Measurements from ENCODE around the gene CREB3L4. TPM values are rescaled to one million over a fixed set of nuclear protein-coding genes. Genes with fewer than 3 reads are reported as not detected.
A peak's percentile ranks its signal among the peaks of the same experiment; 100 is the strongest.

CREB3L4 gene
- total and polyA plus RNA-seq, 2 of the 13 experiments (the other 11 are each of a cell fraction or from before 2014, with no cell fraction given): 9.9 to 18.7 TPM

DNA sequence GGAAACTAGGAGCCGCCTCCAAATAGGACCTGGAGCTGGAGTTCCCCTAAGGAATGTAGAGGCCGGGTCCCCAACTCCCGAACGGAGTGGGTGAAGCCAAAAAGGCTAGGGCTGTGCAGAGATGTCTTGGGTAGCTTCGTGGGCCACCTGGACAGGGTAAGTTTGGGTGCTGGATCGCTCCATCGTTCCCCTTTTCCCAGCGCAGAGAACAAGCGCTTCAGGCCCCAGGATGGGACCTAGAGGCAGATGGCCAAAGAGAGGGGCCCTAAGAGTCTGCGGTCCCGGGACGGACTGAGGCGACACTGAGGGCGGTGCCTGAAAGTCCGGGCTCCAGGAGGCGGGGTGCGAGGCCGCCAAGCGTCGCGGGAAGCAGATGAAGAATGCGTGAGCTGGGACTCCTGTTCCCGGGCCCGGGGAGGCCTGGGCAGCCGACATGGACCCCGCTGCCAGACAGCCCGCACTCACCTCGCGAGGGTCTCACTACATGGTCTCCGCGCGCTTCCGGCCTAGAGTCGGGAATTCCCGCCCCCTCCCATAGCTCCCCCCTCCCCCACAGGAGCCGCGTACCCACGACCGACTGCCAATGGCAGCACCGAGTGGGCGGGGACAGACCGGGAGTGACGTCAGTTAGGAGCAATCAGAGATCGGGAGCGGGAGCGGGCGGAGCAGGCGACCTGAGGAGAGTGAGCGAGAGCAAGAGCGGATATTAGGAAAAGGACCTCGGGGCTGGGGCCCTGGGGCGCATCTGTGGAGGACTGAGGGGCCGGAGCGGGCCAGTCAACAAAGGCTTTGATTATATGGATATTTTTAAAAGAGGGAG, 4.5 kb upstream of the CREB3L4 start, which contains the start of gene SLC39A1:
Gene SLC39A1 (minus strand): TSS at position 508 of the 820 bp plus-strand sequence. CDS start 822 bp downstream, outside the sequence.
- FAIRE-seq (peak; percentile 71), ATAC-seq (peak; percentile 69), DNase-seq (ENCODE audit: low spot score) (peak; percentile 93)
- H3K27me3 ChIP-seq (ENCODE audit: control insufficient read depth in 1 of 2, insufficient read depth in 2 of 2, low read length in 2 of 2): no peaks in the 10 kb centered on the region; a peak in 1 of 5 replicates
- CTCF ChIA-PET (ENCODE audit: low intra/inter-chr PET ratio, low total read pairs): no interaction called here
- in situ Hi-C loops (cut with HindIII; ENCODE audit: extremely low pct_ligation_motif_present, low pct_unique_long_range_greater_than_20kb): no loop called here
- peak within 1 kb of the TSS; percentile 85 to 92 (median 90) for H3K4me3 ChIP-seq (replicated peaks in 1 of 3; ENCODE audit: insufficient read depth in 1 of 3, low read depth in 2 of 3, low read length in 3 of 3)
- H3K9me3 ChIP-seq (ENCODE audit: low read length): no peaks in the 10 kb centered on the region
- 0% methylated on average over 23 of the region's 54 CpGs for WGBS (ENCODE audit: low lambda C conversion rate)
- peak within 1 kb of the TSS; percentile 89 for H3K9ac ChIP-seq (ENCODE audit: insufficient read depth, low read depth, low read length)
- intact Hi-C loops (cut with micrococcal nuclease; ENCODE audit: unreplicated experiment): no loop called here
- H3K4me1 ChIP-seq (ENCODE audit: insufficient read depth, low read length): peaks cover 45% of the 10 kb centered on the region
- peaks cover 0 to 13% of the 10 kb centered on the region in 2 experiments; a peak in 1 of 5 replicates for H3K36me3 ChIP-seq (replicated peaks in 1 of 2; ENCODE audit: control insufficient read depth in 1 of 2, insufficient read depth in 2 of 2, low read length in 2 of 2)
- no peaks in the 10 kb centered on the region for H4K20me1 ChIP-seq (ENCODE audit: insufficient read depth, low read length)
- BruUV-seq (replicated peaks): TSS peak; percentile 48
- H3K79me2 ChIP-seq (ENCODE audit: insufficient read depth, low read length): peaks cover 27% of the 10 kb centered on the region
- POLR2A ChIA-PET: interaction anchor here (0.8 to 10.0 kb wide), 11 partner anchors 10 to 292 kb away, joined by 3 to 209 read pairs (median 16); partner anchors contain the start of genes DENND4B, GATAD2B, ILF2 and JTB
- H3K27ac ChIP-seq (ENCODE audit: extremely low read length, insufficient read depth, low read length): peak within 1 kb of the TSS; percentile 79
- H2AFZ ChIP-seq (ENCODE audit: low read length): no peak within 1 kb of the TSS
- H3K4me2 ChIP-seq (ENCODE audit: low read depth, low read length): peak within 1 kb of the TSS; percentile 98
- TF ChIP-seq, protein P1, sequence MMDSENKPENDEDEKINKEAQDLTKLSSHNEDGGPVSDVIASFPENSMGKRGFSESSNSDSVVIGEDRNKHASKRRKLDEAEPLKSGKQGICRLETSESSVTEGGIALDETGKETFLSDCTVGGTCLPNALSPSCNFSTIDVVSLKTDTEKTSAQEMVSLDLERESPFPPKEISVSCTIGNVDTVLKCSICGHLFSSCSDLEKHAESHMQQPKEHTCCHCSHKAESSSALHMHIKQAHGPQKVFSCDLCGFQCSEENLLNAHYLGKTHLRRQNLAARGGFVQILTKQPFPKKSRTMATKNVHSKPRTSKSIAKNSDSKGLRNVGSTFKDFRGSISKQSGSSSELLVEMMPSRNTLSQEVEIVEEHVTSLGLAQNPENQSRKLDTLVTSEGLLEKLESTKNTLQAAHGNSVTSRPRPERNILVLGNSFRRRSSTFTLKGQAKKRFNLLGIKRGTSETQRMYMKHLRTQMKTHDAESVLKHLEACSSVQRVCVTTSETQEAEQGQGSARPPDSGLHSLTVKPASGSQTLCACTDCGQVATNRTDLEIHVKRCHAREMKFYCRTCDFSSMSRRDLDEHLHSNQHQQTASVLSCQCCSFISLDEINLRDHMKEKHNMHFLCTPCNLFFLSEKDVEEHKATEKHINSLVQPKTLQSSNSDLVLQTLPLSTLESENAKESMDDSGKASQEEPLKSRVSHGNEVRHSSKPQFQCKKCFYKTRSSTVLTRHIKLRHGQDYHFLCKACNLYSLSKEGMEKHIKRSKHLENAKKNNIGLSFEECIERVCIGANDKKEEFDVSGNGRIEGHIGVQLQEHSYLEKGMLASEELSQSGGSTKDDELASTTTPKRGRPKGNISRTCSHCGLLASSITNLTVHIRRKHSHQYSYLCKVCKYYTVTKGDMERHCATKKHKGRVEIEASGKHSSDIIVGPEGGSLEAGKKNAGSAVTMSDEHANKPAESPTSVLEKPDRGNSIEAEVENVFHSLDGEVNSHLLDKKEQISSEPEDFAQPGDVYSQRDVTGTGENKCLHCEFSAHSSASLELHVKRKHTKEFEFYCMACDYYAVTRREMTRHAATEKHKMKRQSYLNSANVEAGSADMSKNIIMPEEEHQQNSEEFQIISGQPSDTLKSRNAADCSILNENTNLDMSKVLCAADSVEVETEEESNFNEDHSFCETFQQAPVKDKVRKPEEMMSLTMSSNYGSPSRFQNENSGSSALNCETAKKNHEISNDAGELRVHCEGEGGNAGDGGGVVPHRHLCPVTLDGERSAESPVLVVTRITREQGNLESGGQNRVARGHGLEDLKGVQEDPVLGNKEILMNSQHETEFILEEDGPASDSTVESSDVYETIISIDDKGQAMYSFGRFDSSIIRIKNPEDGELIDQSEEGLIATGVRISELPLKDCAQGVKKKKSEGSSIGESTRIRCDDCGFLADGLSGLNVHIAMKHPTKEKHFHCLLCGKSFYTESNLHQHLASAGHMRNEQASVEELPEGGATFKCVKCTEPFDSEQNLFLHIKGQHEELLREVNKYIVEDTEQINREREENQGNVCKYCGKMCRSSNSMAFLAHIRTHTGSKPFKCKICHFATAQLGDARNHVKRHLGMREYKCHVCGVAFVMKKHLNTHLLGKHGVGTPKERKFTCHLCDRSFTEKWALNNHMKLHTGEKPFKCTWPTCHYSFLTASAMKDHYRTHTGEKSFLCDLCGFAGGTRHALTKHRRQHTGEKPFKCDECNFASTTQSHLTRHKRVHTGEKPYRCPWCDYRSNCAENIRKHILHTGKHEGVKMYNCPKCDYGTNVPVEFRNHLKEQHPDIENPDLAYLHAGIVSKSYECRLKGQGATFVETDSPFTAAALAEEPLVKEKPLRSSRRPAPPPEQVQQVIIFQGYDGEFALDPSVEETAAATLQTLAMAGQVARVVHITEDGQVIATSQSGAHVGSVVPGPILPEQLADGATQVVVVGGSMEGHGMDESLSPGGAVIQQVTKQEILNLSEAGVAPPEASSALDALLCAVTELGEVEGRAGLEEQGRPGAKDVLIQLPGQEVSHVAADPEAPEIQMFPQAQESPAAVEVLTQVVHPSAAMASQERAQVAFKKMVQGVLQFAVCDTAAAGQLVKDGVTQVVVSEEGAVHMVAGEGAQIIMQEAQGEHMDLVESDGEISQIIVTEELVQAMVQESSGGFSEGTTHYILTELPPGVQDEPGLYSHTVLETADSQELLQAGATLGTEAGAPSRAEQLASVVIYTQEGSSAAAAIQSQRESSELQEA (CRISPR knock-in tag; IDR thresholded peaks at IDR 0.05; ENCODE audit: not compliant biosample characterization): peak; percentile 45
- no peak for TF ChIP-seq ZFP62 (CRISPR knock-in tag; IDR thresholded peaks at IDR 0.05)
- TF ChIP-seq, protein P2, sequence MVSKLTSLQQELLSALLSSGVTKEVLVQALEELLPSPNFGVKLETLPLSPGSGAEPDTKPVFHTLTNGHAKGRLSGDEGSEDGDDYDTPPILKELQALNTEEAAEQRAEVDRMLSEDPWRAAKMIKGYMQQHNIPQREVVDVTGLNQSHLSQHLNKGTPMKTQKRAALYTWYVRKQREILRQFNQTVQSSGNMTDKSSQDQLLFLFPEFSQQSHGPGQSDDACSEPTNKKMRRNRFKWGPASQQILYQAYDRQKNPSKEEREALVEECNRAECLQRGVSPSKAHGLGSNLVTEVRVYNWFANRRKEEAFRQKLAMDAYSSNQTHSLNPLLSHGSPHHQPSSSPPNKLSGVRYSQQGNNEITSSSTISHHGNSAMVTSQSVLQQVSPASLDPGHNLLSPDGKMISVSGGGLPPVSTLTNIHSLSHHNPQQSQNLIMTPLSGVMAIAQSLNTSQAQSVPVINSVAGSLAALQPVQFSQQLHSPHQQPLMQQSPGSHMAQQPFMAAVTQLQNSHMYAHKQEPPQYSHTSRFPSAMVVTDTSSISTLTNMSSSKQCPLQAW (CRISPR knock-in tag; IDR thresholded peaks at IDR 0.05): peak; percentile 65; the same call in 1 of the 2 replicates
- TF ChIP-seq, protein P3, sequence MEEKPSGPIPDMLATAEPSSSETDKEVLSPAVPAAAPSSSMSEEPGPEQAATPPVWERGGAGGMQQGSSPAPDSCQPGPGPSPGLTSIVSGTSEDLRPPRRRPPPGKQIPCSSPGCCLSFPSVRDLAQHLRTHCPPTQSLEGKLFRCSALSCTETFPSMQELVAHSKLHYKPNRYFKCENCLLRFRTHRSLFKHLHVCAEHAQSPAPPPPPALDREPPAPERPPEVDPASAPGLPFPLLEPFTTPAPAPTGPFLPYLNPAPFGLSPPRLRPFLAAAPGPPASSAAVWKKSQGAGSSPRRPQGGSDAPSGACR (CRISPR knock-in tag; IDR thresholded peaks at IDR 0.05): 0 out of 2 replicates have a peak, but pooled peaks have one; percentile 50
- TF ChIP-seq PHF20 (CRISPR knock-in tag; IDR thresholded peaks at IDR 0.05): peak; percentile 52
- no peak for TF ChIP-seq ZNF652 (CRISPR knock-in tag; IDR thresholded peaks at IDR 0.05; ENCODE audit: borderline replicate concordance, low read depth)
- TF ChIP-seq MXI1 (IDR thresholded peaks at IDR 0.05; ENCODE audit: borderline replicate concordance, low read depth, low read length): peak; percentile 60; the same call in 1 of the 3 replicates
- TF ChIP-seq, protein P4, sequence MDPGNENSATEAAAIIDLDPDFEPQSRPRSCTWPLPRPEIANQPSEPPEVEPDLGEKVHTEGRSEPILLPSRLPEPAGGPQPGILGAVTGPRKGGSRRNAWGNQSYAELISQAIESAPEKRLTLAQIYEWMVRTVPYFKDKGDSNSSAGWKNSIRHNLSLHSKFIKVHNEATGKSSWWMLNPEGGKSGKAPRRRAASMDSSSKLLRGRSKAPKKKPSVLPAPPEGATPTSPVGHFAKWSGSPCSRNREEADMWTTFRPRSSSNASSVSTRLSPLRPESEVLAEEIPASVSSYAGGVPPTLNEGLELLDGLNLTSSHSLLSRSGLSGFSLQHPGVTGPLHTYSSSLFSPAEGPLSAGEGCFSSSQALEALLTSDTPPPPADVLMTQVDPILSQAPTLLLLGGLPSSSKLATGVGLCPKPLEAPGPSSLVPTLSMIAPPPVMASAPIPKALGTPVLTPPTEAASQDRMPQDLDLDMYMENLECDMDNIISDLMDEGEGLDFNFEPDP (CRISPR knock-in tag; conservative IDR thresholded peaks at IDR 0.05): no peak
- 0 out of 2 replicates have a peak, but pooled peaks have one; percentile 9 for TF ChIP-seq ZNF331 (CRISPR knock-in tag; IDR thresholded peaks at IDR 0.05)
- TF ChIP-seq XBP1 (CRISPR knock-in tag; IDR thresholded peaks at IDR 0.05): no peak
- peak; percentile 90 for TF ChIP-seq ZBTB7A (CRISPR knock-in tag; IDR thresholded peaks at IDR 0.05)

All from HepG2 (cell line).